PC-3 (cell line): ENCODE results near the gene ZRANB3.

Experiments
- EZH2 ChIP-seq: fragments of 300-600 bp; sonication (generic); IDR thresholded peaks from one replicate; pipeline ENCODE4 v1.6.1; 2017; ENCODE audit warnings: antibody characterized with exemption, mild to moderate bottlenecking, low read length; ENCODE audit not compliant: unreplicated experiment
- EZH2phosphoT487 ChIP-seq: fragments of 300-600 bp; sonication (generic); IDR thresholded peaks from 2 replicates; pipeline ENCODE4 v1.6.1; 2018; ENCODE audit warnings: mild to moderate bottlenecking, antibody characterized with exemption, low read length, borderline replicate concordance
- TF ChIP-seq, protein P1 (sequence below): fragments of 300-600 bp; sonication (generic); conservative IDR thresholded peaks from 2 replicates; pipeline ENCODE4 v1.5.1; 2017; ENCODE audit warnings: antibody characterized with exemption, low read depth, mild to moderate bottlenecking, low read length

DNA sequence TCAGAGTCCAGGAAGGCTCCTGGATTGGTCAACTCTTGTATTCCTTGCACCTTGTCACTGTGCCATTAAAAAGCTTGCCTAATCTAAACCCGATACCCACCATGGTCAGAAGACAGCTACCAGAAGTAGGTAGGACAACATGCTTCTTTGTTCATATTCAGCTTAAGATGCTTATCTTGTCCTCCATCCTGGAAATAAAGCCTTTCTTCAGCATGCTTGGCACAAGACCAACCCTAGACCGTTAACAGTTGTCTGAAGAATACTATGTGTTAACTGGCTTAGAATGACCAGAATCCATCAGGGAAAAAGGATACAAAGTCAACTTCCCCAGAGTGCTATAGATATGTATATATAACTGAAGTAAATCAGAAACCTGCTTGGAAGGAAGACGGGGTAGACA lies 193.9 kb downstream of the ZRANB3 start:
- TF ChIP-seq, protein P1, sequence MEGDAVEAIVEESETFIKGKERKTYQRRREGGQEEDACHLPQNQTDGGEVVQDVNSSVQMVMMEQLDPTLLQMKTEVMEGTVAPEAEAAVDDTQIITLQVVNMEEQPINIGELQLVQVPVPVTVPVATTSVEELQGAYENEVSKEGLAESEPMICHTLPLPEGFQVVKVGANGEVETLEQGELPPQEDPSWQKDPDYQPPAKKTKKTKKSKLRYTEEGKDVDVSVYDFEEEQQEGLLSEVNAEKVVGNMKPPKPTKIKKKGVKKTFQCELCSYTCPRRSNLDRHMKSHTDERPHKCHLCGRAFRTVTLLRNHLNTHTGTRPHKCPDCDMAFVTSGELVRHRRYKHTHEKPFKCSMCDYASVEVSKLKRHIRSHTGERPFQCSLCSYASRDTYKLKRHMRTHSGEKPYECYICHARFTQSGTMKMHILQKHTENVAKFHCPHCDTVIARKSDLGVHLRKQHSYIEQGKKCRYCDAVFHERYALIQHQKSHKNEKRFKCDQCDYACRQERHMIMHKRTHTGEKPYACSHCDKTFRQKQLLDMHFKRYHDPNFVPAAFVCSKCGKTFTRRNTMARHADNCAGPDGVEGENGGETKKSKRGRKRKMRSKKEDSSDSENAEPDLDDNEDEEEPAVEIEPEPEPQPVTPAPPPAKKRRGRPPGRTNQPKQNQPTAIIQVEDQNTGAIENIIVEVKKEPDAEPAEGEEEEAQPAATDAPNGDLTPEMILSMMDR, result no peak
- TF ChIP-seq EZH2phosphoT487 (no peak), EZH2 (no peak)
